C4-2B (cell line): ENCODE measurements around the gene PRCD.
"Not testable (repeated sequence)": the region's sequence is repeated elsewhere in the genome, so short reads cannot be mapped to it uniquely, and the experiment has no call there.

Experiments
- H3K27ac ChIP-seq: fragments of 450-650 bp; 2 replicates; pipeline ENCODE4 v1.5.1; 2017
- ZFX ChIP-seq: fragments of 450-650 bp; IDR thresholded peaks from 2 replicates; pipeline ENCODE4 v1.6.1; 2017
- TF ChIP-seq, protein P1 (sequence below): fragments of 450-650 bp; conservative IDR thresholded peaks from 2 replicates; pipeline ENCODE4 v1.5.1; 2017; ENCODE audit warnings: mild to moderate bottlenecking

The PRCD gene

DNA sequence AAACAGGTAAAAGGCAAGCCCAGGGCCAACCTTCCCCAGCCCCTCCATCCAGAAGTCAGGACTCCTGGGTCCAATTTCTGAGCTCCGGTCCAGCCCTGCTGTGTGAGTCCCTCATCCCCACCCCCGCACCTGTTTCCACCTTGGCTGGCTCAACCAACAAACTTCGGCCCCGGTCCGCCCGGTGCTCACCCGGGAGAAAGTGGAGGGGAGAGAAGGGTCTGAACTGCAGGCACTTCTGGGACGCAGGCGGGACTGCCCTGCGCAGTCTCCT lies 39.2 kb upstream of the PRCD start:
- H3K27ac ChIP-seq, result peak overlapping the region; percentile 61
- TF ChIP-seq ZFX, result no peak
- TF ChIP-seq, protein P1, sequence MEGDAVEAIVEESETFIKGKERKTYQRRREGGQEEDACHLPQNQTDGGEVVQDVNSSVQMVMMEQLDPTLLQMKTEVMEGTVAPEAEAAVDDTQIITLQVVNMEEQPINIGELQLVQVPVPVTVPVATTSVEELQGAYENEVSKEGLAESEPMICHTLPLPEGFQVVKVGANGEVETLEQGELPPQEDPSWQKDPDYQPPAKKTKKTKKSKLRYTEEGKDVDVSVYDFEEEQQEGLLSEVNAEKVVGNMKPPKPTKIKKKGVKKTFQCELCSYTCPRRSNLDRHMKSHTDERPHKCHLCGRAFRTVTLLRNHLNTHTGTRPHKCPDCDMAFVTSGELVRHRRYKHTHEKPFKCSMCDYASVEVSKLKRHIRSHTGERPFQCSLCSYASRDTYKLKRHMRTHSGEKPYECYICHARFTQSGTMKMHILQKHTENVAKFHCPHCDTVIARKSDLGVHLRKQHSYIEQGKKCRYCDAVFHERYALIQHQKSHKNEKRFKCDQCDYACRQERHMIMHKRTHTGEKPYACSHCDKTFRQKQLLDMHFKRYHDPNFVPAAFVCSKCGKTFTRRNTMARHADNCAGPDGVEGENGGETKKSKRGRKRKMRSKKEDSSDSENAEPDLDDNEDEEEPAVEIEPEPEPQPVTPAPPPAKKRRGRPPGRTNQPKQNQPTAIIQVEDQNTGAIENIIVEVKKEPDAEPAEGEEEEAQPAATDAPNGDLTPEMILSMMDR, result no peak

DNA sequence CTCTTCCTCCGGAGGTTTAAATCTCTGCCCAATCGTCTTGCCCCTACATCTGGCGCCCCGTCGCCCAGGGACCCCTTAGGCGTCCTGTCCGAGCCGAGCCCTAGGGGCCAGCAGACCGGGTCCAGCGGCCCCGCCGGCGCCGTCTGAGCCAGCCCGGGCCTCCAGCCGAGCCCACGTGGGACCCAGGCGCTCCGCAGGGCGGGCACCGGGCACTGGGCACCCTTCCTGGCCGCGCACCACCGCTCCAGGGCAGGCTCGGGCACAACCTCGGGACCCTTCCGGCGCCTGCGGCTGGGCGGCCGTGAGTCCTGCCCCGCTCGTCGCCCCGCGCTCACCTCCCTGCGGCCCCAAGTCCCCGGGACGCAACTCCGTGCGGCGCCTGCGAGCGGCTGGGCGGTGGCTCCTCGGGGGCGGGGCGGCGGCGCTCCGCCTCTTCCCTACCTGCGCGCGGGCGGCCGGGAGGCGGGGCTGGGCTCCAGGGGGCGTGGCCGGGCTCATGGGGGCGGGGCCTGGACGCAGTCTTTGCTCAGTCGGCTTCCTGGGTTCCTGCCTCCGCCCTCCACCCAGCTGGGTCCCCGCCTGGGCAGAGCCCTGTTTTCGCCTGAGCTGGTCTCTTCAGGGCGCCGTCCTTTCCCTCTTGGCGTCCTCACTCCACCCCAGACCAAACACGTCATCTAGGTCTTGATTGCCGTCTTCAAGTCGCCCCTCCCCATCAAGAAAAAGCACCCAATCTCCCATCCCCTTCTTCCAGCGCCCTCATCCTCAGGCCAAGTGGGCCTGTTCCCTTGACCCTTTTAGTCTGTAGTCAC lies 38.6 kb upstream of the PRCD start, which contains the start of gene RHBDF2:
RHBDF2 (minus strand) TSS at position 406 of the 809 bp plus-strand sequence. CDS start 19,899 bp downstream, outside the sequence.
- TF ChIP-seq, protein P1, result no peak
- peak; percentile 36; the same call in 1 of the 2 replicates for TF ChIP-seq ZFX
- peak within 1 kb of the TSS; percentile 61 for H3K27ac ChIP-seq

DNA sequence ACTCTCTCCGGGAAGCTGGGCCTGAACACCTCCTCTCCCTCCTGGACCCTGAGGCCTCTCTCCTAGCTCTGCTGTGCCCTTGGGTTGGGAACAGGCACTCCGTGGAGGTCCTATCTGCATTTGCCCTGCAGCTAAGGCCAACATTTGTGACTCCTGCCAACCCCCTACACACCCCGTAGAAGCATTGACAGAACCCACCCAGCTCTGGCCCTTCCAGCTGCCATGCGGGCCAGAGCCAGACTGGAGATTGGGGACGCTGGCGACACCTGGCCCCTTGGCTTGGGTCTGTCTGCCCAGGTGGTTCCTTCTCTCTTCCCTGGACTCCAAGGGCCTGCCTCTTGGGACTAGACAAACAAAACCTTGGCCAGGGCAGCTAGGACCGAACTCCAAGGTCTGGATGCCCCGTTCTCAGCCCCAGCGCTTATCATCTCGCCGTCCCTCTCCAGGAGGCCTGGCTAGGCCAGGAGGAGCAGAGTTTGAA lies 38.0 kb upstream of the PRCD start:
- TF ChIP-seq, protein P1, result no peak
- TF ChIP-seq ZFX, result no peak
- H3K27ac ChIP-seq, result peak overlapping the region; percentile 61

DNA sequence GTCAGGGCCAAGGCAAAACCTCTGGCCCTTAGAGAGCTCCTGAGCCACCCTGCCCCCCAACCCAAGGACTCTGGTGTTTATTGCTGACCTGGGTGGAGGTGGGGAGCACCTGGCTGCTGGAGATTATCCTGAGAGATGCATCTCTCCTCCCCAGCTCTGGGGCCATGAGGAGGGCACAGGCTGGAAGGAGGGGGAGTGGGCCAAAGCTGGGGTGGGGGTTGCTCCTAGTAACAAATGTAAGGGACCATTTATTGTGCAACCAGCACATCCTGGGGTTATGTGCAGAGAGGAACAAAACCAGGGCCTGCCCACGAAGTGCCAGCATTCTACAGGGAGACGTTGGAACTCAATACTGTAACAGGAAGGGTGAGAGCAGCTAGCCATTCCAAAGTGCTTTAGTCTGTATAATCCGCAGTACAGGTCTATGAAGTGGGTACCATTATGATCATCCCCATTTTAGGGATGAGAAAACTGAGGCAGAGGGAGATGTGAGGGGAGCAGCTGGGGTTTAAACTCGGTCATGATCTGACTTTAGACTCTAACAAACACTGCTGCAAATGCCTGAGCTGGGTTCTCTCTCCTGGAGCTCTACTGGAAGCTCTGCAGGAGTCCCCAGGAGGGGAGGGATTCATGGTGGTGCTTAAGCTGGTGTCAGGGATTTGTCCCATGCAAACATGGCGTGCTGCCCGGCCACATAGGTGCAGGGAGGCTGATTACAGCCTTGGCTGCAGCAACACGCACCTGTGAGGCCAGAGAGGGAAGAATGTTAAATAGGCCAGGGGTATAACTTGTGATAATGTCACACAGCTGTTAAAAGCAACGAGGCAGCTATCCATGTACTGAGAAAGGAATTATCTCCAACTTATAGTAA lies 37.3 kb upstream of the PRCD start:
- peak overlapping the region; percentile 61 for H3K27ac ChIP-seq

DNA sequence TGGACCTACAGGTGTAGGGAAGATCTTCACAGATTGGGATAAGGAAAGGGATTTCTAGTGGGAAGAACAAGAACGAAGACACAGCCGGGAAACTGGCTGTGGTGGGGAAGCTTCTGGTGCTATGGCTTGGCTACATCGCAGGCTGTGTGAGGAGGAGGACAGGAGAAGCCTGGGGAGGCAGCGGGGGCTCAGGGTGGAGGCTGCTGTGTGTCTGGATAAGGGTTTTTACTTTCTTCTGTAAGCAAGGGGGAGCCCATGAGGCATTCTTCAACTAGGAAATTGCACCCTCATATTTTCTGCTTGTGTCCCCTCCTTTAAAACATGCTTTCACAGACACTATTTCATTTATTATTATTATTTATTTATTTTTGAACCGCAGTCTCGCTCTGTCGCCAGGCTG lies 35.7 kb upstream of the PRCD start:
- H3K27ac ChIP-seq, result no peak overlapping the region

More for the DNA sequence above, 37.3 kb upstream of the PRCD start:
- TF ChIP-seq, protein P1, result no peak
- TF ChIP-seq ZFX, result no peak

DNA sequence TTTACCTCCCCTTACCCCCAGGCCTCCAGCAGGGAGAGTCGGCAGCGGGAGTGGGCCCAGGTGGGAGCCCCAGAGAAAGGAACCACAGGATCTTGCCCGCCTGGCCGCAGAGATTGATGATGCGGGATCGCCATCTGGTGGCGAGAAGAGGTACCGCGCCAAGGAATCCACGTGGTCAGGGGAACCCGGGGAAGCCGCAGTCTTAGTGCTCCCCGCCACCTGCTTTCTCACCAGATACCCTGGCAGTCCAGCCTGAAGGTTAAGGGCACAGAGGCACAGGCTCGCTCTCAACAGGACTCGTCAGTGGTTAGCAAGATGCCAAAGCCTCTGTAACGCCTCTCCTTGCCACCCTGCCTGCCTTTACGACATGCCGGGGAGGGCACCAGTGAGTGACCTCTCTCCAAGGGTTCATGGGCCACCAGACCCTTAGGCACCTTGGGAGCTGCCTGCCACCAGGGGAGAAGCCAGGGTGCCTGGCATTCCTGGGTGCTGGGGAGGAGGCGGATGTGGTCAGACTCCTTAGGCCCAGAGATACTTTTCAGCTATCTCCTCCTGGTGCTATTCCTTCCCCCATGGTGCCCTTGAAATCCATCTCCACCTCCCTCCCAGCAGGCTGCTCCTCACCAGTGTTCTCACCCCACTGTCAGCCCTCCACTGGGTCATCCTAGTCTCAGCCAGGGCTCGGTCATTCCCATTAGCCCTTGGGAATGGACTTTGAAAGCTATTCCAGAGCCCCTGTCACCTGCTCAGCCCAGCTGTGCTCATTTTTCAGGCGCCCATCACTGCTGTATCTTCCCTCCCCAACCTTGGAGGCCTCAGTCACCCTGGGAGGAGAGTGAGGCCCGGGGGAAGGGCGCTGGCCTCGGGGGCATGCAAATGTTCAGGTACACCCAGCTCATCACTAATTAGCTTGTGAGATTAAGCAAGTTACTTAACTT lies 33.2 kb upstream of the PRCD start:
- TF ChIP-seq ZFX, result no peak
- TF ChIP-seq, protein P1, result peak; percentile 95
- no peak overlapping the region; the same call in 1 of the 2 replicates for H3K27ac ChIP-seq

More for the DNA sequence above, 35.7 kb upstream of the PRCD start:
- TF ChIP-seq ZFX, result no peak
- TF ChIP-seq, protein P1, result no peak

DNA sequence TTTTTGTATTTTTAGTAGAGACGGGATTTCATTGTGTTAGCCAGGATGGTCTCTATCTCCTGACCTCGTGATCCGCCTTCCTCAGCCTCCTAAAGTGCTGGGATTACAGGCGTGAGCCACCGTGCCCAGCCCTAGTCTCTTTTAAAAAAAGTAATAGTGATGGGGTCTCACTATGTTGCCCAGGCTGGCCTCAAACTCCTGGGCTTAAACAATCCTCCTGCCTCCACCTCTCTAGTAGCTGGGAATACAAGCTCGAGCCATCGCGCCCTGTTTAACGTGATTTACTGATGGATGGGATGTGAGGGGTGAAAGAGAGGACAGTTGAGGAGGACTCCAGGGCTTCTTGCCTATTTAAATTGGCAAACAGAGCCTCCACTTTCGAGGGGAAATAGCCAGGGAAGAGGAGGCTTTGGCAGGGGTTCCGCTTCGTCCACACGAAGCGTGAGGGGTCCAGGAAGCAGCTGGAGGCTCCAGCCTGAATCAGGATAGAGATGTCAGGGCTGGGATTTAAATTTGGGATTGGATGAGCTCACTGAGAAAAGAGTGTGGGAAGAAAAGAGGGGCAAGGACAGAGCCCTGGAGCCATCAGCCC lies 31.3 kb upstream of the PRCD start:
- H3K27ac ChIP-seq, result not testable (repeated sequence)
